Breast epithelium (tissue), 4 donors: Measurements from ENCODE around the gene SNX24. TPM values are rescaled to one million over a fixed set of nuclear protein-coding genes. Genes with fewer than 3 reads are reported as not detected.
"Not testable (repeated sequence)": the region's sequence is repeated elsewhere in the genome, so short reads cannot be mapped to it uniquely, and the experiment has no call there.

Source experiments
- DNase-seq, 2 donors: peaks; one replicate each; pipeline ENCODE4 v3.0.0-alpha.2; 2019; ENCODE audit warnings: low spot score in 2 of 2
- H3K27ac ChIP-seq, 2 donors: fragments of 200-600 bp; sonication (generic) in 1 of 2; one replicate each; pipeline ENCODE4 v1.5.1; 2016 to 2019; ENCODE audit warnings: mild to moderate bottlenecking in 1 of 2
- H3K27me3 ChIP-seq, 2 donors: fragments of 200-600 bp; sonication (generic) in 1 of 2; one replicate each; pipeline versions ENCODE4 v1.5.1 to v1.6.0; 2017 to 2019; ENCODE audit warnings: control low read depth in 1 of 2, mild to moderate bottlenecking in 1 of 2
- H3K36me3 ChIP-seq: fragments of 200-600 bp; one replicate; pipeline ENCODE4 v1.5.1; 2019
- H3K4me1 ChIP-seq, 2 donors: fragments of 200-600 bp; sonication (generic); one replicate each; pipeline ENCODE4 v1.5.1; 2016 to 2019; ENCODE audit warnings: control low read depth in 1 of 2
- H3K4me3 ChIP-seq, 3 donors: fragments of 200-600 bp; sonication (generic); 1 replicate in 2 of 3; 2 replicates in 1 of 3; pipeline ENCODE4 v1.5.1; 2016 to 2019; ENCODE audit warnings: mild to moderate bottlenecking in 3 of 3, moderate library complexity in 2 of 3
- H3K9me3 ChIP-seq, 2 donors: fragments of 200-600 bp; sonication (generic) in 1 of 2; one replicate each; pipeline ENCODE4 v1.5.1; 2016 to 2019; ENCODE audit warnings: control low read depth in 1 of 2
- CTCF ChIP-seq, 3 donors: fragments of 450-650 bp; IDR thresholded peaks; one replicate each; pipeline ENCODE4 v1.5.1; 2016 to 2017; ENCODE audit warnings: antibody characterized with exemption in 3 of 3, mild to moderate bottlenecking in 3 of 3, moderate library complexity in 3 of 3
- POLR2A ChIP-seq: fragments of 450-650 bp; IDR thresholded peaks from one replicate; pipeline ENCODE4 v1.6.1; 2016; ENCODE audit warnings: antibody characterized with exemption, mild to moderate bottlenecking, moderate library complexity
- POLR2AphosphoS5 ChIP-seq, 3 donors: sonication (generic); formaldehyde crosslinking; IDR thresholded peaks; one replicate each; pipeline ENCODE4 v1.6.1; 2017; ENCODE audit warnings: antibody characterized with exemption in 3 of 3
- intact Hi-C: fragments of 100-400 bp; cut with DNase I; formaldehyde crosslinking; loops from one replicate; pipeline ENCODE4 v1.15.1; 2023; ENCODE audit warnings: low total_unique reads
- total RNA-seq, 3 donors: library from RNA; depleted of rRNA; stranded (reverse); fragments of >200 nt; gene quantifications; one replicate each; pipeline ENCODE4 v1.1.0, GENCODE V29; 2016

The SNX24 gene
- total RNA-seq, 3 donors from 2014 or later: 13.1 to 18.4 (median 15.4) TPM

DNA sequence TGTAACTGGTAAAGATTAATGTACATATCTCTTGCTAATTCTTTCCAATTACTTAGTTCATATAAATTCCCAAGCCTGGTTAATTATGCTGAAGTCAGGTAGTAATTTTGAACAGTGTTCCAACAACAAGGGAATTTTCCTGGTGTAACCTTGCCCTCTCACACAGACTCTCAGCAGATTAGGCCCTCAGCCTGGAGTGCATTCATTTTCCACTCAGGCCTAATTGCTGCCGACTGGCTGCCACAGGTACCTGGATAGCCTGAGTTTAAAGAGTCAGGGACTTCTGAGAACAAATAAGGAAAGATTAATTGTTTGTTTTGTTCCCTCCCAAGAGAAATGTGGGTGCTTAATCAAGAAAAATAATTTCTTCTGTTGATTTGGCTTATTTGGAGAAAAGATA is 119.7 kb downstream of the SNX24 start:
- Histone ChIP-seq H3K4me3 (no peak overlapping the region), H3K9me3 (no peaks in the 10 kb centered on the region), H3K27ac (no peak overlapping the region), H3K36me3 (no peaks in the 10 kb centered on the region), H3K4me1 (no peaks in the 10 kb centered on the region), H3K27me3 (no peaks in the 10 kb centered on the region)
- no peak for TF ChIP-seq POLR2A
- no peak for TF ChIP-seq CTCF (IDR thresholded peaks at IDR 0.05)
- intact Hi-C loops: no loop called here
- DNase-seq: no peak

DNA sequence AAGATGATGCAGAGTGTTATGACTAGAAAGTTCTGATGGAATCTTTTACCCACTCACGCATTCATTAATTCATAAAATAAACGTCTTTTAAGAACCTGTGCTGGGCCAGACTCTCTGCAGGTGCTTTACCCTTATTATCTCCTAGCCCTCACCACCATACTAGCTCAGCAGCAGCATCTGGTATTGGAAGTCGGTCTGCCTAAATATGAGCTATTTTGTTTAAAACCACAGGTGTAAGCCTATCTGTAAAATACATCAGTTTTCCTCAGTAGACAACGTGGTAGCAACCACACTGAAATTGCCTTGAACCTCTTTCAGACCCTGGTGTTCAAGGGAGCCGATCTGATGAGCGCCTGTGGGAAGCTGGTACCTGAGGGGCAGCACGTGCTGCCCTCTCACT is 121.7 kb downstream of the SNX24 start:
- Histone ChIP-seq H3K4me1 (no peaks in the 10 kb centered on the region), H3K4me3 (no peak overlapping the region), H3K9me3 (no peaks in the 10 kb centered on the region), H3K27me3 (no peaks in the 10 kb centered on the region), H3K27ac (no peak overlapping the region), H3K36me3 (no peaks in the 10 kb centered on the region)
- TF ChIP-seq CTCF (IDR thresholded peaks at IDR 0.05) (no peak), POLR2A (no peak), POLR2AphosphoS5 (IDR thresholded peaks at IDR 0.05) (no peak)
- DNase-seq: no peak
- intact Hi-C loops: no loop called here

GRCh38 chr5:122967625-122968024 is 122.2 kb downstream of the SNX24 start:
- intact Hi-C loops: loop anchor here (2.0 kb wide), 1 partner anchor 65 kb away; no protein-coding TSS in a partner anchor
- no peaks in the 10 kb centered on the region for H3K4me1 ChIP-seq
- TF ChIP-seq POLR2A: no peak
- no peak for TF ChIP-seq POLR2AphosphoS5 (IDR thresholded peaks at IDR 0.05)
- no peak for TF ChIP-seq CTCF (IDR thresholded peaks at IDR 0.05)
- H3K27me3 ChIP-seq: no peaks in the 10 kb centered on the region
- no peak overlapping the region for H3K27ac ChIP-seq
- H3K4me3 ChIP-seq: no peak overlapping the region
- no peak for DNase-seq
- H3K9me3 ChIP-seq: no peaks in the 10 kb centered on the region
- no peaks in the 10 kb centered on the region for H3K36me3 ChIP-seq

DNA sequence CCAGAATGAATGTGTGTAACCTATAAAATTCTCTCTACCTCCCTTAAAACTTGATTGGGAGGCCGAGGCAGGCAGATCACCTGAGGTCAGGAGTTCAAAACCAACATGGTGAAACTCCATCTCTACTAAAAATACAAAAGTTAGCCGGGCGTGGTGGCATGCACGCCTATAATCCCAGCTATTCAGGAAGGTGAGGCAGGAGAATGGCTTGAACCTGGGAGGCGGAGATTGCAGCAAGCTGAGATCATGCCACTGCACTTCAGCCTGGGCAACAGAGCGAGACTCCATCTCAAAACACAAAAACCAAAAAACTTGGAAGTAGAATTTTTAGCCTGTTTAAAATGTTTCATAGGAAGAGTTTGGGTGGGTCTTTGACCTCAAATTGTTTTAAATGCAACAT is 122.6 kb downstream of the SNX24 start:
- H3K4me3 ChIP-seq, H3K27ac ChIP-seq, H3K27me3 ChIP-seq, H3K4me1 ChIP-seq, DNase-seq, H3K36me3 ChIP-seq, H3K9me3 ChIP-seq: not testable (repeated sequence)
- intact Hi-C loops: loop anchor here (2.0 kb wide), 1 partner anchor 65 kb away; no protein-coding TSS in a partner anchor

- Histone ChIP-seq H3K4me3 (no peak overlapping the region), H3K9me3 (no peaks in the 10 kb centered on the region), H3K27me3 (no peaks in the 10 kb centered on the region), H3K36me3 (no peaks in the 10 kb centered on the region), H3K27ac (no peak overlapping the region), H3K4me1 (no peaks in the 10 kb centered on the region)
- intact Hi-C loops: no loop called here
- DNase-seq: no peak
- TF ChIP-seq POLR2AphosphoS5 (IDR thresholded peaks at IDR 0.05) (no peak), POLR2A (no peak), CTCF (IDR thresholded peaks at IDR 0.05) (no peak)
These were observed 125.9 kb downstream of the SNX24 start for GRCh38 chr5:122971333-122971732.

GRCh38 chr5:122972877-122973276 is 127.5 kb downstream of the SNX24 start:
- Histone ChIP-seq H3K4me1 (no peaks in the 10 kb centered on the region), H3K27ac (no peak overlapping the region), H3K4me3 (no peak overlapping the region), H3K36me3 (no peaks in the 10 kb centered on the region), H3K9me3 (no peaks in the 10 kb centered on the region), H3K27me3 (no peaks in the 10 kb centered on the region)
- DNase-seq: no peak
- TF ChIP-seq POLR2AphosphoS5 (IDR thresholded peaks at IDR 0.05) (no peak), CTCF (IDR thresholded peaks at IDR 0.05) (no peak), POLR2A (no peak)
- intact Hi-C loops: no loop called here

- H3K4me3 ChIP-seq, H3K27ac ChIP-seq, DNase-seq, intact Hi-C loops, H3K27me3 ChIP-seq, H3K36me3 ChIP-seq, H3K9me3 ChIP-seq, H3K4me1 ChIP-seq: not testable (repeated sequence)
These were observed 128.3 kb downstream of the SNX24 start for GRCh38 chr5:122973759-122974158.

- H3K4me1 ChIP-seq, H3K27me3 ChIP-seq, H3K27ac ChIP-seq, DNase-seq, H3K4me3 ChIP-seq, intact Hi-C loops, H3K36me3 ChIP-seq, H3K9me3 ChIP-seq: not testable (repeated sequence)
These were observed 128.8 kb downstream of the SNX24 start for GRCh38 chr5:122974251-122974650.
